MV-4-11 (cell line): ENCODE measurements around the gene ZDHHC19.
A peak's percentile ranks its signal among the peaks of the same experiment; 100 is the strongest.
"Not testable (repeated sequence)": the region's sequence is repeated elsewhere in the genome, so short reads cannot be mapped to it uniquely, and the experiment has no call there.

ENCODE experiments used
- DNase-seq: peaks from one replicate; lab custom pipeline; 2025; lab: John Stamatoyannopoulos, UW

ZDHHC19 gene

GRCh38 chr3:196202516-196202970, 8.7 kb downstream of the ZDHHC19 start:
- DNase-seq = peak; percentile 92

DNA sequence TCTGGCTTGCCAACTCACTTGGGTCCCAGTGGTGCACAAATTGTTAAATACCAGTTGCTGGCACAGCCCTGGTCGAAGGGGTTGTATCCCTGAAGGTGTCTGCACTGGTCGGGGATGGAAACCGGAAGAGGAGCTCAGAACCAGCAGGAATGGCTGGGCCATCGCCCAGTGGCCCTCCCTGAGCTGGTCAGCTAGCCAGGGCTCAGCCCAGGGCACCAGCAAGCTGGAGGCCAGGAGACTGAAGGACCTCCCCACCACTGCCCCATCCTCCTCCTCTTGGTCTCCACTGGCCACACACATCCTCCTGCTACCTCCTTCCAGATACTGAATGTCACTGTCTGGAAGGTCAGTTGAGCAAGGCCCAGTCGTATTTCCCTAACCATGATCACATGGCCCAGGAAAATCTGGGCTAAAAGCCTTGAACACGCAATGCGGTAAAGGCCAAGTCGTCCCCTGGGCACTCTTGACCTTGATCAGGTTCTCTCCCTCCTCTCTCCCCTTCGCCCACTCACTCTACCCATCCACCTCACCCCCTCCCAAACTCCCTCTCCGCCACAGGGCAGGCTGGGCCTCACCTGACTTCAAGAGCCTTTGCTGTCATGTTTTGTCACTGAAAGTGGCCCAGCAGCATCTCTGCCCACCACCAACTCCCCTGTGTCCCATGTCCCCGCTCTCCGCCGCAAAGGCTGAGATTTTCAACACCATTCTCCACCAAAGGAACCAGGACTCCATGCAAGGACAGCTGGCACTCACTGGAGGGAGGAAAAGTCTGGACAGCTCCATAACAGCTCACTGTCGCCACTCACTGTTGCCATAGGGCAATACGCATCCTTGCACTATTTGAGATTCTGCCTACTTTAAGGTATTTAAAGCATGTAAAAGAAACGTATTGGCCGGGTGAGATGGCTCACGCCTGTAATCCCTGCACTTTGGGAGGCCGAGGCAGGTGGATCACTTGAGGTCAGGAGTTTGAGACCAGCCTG, 12.1 kb downstream of the ZDHHC19 start:
- peak; percentile 22 for DNase-seq

DNA sequence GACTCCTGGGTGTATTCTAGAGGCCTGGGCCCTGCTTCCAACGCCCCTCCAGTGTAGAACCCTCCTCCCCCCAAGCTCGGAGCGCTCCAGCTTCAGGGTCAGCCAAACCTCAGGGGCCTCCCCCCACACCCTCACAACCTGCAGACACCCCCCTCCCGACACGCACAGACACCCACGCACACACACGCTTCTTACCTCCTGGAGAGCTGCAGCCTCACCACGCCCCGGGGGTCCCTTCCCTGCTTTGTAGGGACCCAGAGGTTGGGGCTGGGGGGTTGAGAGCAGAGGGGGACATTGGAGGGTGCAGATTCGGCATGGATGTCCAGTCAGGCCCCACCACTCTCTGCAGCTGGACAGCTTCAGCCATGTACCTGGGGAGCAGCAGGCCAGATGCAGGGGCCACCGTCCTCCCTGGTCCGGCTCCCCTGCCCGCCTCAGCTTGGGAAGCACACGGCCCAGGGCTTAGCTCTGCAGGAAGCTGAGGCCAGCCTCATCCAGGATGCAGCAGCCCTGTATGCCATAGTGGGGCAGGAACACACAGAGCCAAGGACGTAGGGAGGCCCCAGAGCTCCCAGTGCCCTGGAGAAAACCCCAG, 13.0 kb downstream of the ZDHHC19 start:
- DNase-seq = no peak

GRCh38 chr3:196197524-196197923, 13.7 kb downstream of the ZDHHC19 start:
- no peak for DNase-seq

DNA sequence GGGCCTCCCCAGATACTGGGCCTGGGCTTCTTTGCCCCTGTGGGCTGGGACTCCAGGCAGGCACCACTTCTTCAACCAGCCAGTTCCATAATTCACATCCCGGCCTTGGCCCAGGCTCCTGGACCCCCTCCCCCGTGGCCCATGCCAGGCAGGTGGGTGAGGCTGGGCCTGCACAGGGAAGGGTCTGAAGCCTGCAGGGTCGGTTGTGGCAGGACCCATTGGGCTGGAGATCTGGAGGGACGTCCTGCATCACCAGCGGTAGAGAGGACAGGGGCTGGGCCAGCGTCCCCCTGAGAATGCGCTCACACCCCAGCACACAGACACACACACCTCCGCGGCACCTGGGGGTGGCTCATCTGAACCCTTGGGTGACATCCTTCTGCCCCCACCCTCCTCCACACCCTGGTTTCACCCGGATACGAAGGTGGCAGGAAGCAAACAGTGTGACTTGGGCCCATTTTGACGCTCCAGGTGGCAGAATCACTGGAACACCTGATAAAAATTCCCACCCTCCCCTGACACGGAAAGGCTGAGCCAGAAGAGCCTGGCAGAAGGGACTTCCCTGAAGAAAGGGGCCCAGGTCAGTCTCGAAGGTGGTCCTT, 15.4 kb downstream of the ZDHHC19 start:
- no peak for DNase-seq

- DNase-seq = no peak
Measured at GRCh38 chr3:196194542-196194915, 16.7 kb downstream of the ZDHHC19 start.

- peak; percentile 61 for DNase-seq
Measured at GRCh38 chr3:196193736-196194541, 17.3 kb downstream of the ZDHHC19 start.

- peak; percentile 53 for DNase-seq
Measured at GRCh38 chr3:196193133-196193735, 18.0 kb downstream of the ZDHHC19 start.

DNA sequence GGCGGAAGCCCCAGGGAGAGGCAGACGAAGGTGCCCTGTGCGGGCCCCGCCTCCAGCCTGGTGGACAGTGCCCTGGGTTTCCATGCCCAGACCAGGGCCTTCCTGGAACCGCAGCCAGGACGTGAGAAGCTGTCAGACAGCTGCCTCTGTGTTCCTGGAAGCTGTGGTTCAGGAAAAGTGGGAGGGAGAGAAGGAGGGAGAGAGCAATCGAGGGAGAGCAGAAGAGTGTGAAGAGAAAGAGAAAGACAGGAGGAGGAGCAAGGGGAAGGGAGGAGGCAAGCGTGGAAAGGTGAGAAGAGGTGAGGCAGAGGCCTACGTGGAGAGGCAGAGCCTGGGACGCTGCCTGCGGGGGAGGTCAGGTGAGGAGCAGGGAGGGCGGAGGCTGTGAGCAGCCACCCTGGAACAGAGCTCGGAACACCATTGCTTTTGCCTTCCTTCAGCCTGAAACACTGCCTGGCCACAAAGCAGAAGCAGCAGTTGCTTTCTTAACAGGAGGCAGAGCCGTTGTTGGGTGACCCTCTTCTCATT, 18.6 kb downstream of the ZDHHC19 start:
- peak; percentile 56 for DNase-seq

DNA sequence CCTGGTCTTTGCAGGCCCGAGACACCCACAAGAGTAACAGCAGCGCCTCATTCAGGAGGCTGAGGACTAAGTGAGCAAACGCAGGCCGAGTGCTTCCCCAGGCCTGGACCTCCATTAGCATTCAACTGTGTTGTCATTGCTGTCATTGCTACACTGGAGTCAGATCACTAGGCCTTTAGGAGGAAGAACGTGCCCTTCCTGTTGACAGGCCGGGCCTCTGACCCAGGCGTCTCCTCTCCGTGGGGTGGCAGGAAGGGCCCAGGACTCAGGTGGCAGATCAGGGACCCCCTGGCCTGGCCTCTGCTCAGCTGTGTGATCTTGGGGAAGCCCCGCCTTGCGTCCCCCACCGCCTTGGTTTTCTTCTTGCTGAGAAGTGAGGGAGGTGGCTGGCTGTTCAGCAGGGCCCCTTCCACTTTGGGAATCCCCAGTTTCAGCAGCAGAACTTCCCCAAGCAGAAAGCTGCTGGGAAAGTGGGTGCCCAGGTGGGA, 19.1 kb downstream of the ZDHHC19 start:
- peak; percentile 73 for DNase-seq

GRCh38 chr3:196189566-196190347, 21.4 kb downstream of the ZDHHC19 start:
- DNase-seq = no peak

- no peak for DNase-seq
Measured at GRCh38 chr3:196186651-196187573, 24.3 kb downstream of the ZDHHC19 start.

GRCh38 chr3:196184881-196185280, 26.3 kb downstream of the ZDHHC19 start:
- no peak for DNase-seq

DNA sequence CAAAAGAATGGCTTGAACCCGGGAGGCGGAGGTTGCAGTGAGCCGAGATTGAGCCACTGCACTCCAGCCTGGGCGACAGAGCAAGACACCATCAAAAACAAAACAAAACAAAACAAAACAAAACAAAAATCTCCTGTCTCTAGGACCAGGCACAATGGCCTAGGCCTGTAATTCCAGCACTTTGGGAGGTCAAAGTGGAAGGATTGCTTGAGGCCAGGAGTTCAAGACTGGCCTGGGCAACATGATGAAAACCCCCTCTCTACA, 27.1 kb downstream of the ZDHHC19 start:
- not testable (repeated sequence) for DNase-seq

GRCh38 chr3:196181127-196181546, 30.1 kb downstream of the ZDHHC19 start:
- DNase-seq = no peak

DNA sequence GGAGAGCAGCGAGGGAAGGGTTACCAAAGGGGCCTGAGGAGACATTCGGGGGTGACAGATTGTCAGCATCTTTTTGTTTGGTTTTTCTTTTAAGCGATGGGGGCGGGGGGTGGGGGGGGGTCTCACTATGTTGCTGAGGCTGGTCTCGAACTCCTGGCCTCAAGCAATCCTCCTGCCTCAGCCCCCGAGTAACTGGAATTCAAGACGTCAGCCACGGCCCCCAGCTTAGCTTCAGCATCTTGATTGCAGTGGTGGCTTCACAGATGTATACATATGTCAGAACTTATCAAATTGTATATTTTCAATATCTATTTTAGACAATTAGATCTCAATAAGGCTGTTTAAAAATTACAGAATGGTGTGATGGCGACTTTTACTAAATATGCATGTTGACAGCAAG, 30.9 kb downstream of the ZDHHC19 start:
- no peak for DNase-seq

DNA sequence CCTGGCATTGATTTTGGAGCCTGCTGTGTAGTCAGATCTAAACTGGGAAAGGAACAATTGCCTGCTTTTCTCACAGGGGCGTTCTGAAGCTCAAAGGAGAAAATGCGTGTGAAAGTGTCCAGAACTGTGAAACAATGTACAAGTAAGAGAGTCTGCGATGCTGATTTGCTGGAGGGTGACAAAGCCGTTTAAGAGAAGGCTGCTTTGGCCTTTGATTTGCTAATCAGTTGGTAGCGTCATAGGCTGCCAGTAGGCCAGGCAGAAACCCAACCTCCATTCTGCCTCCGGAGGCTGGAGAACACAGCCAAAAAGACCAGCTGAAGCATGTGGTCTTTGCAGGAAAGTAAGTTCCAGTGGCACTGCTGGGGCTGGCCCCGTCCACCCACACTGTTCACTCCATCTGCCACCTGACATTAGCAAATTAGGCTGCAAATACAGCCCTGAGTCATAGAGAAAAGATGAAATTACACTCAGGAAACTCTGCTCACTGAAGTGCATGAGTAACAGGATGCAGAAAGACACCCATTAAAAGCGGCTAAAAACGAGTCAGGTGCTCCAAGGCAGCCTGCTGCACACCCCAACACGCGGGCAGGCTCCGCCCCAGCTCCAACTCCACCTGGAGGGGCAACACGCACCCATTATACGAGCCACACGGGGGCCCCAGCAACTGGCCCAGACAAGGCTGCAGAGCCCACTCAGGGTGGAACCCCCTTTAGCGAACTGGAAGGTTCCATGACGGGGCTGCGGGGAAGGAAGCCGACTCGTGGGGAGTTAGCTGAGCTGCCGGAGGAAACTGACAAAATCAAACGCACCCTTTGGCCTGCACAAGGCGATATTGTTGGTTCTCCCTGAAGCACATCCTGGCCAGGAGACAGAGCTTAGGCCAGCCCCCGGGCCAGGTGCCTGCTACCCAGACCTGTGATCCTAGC, 31.6 kb downstream of the ZDHHC19 start:
- DNase-seq = peak; percentile 53

DNA sequence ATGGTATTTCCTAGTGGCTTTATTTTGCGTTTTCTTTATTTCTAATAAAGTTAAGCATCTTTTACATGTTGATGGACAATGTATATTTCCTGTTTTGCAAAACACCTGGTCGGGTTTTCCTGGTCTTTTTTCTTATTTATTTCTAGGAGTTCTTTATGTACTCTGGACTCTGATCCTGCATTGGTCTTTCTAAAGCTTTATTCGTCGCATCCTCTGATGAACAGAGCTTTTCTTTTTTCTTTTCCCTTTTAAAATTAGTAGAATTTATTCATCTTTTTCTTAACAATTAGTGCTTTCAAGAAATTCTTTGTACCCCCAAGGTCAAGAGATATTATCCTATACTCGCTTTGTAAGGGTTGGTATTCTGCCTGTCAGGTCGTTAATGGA, 32.2 kb downstream of the ZDHHC19 start:
- no peak for DNase-seq
